Measurements from ENCODE around the gene PLEK. TPM values are rescaled to one million over a fixed set of nuclear protein-coding genes. Genes with fewer than 3 reads are reported as not detected.
A peak's percentile ranks its signal among the peaks of the same experiment; 100 is the strongest.

Gene PLEK
- total and polyA plus RNA-seq, 4 donors, result 2.6 to 40.6 (median 4.6) TPM

DNA sequence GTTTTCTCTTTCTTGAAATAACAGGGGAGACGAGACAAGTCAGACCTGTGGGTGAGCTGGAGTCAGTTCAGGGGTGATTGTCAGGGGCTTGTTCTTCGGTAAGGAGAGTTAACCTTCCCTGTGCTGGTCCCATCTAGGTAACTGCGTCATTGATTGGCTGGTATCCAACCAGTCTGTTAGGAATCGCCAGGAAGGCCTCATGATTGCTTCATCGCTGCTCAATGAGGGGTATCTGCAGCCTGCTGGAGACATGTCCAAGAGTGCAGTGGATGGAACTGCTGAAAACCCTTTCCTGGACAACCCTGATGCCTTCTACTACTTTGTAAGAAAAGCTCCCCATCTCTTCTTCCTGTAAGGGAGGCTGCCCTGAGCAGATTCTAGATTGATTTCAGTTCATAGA lies 21.3 kb downstream of the PLEK start:
- H3K9ac ChIP-seq (ENCODE audit: low read depth in 1 of 2, low read length in 2 of 2), result no peak overlapping the region
- 86% methylated on average over 5 of the region's 5 CpGs for WGBS
- no peaks in the 10 kb centered on the region for H3K9me3 ChIP-seq (ENCODE audit: control insufficient read depth in 4 of 4, low read length in 3 of 4)
- no peak overlapping the region for H3K27ac ChIP-seq (ENCODE audit: low read depth in 1 of 2, low read length in 2 of 2)
- H3K27me3 ChIP-seq (ENCODE audit: control insufficient read depth in 4 of 4, insufficient read depth in 4 of 4, low read length in 3 of 4), result no peaks in the 10 kb centered on the region
- no peaks in the 10 kb centered on the region for H3K36me3 ChIP-seq (ENCODE audit: control insufficient read depth in 4 of 4, insufficient read depth in 3 of 4, low read depth in 1 of 4, low read length in 3 of 4)
- TF ChIP-seq YY1 (IDR thresholded peaks at IDR 0.05), result no peak
- DNase-seq (ENCODE audit: low spot score), result no peak
- no peaks in the 10 kb centered on the region for H3K4me1 ChIP-seq (ENCODE audit: control insufficient read depth in 4 of 4, insufficient read depth in 4 of 4, low read length in 3 of 4)
- H3K4me3 ChIP-seq (ENCODE audit: low read depth in 1 of 3, low read length in 3 of 3), result no peak overlapping the region

DNA sequence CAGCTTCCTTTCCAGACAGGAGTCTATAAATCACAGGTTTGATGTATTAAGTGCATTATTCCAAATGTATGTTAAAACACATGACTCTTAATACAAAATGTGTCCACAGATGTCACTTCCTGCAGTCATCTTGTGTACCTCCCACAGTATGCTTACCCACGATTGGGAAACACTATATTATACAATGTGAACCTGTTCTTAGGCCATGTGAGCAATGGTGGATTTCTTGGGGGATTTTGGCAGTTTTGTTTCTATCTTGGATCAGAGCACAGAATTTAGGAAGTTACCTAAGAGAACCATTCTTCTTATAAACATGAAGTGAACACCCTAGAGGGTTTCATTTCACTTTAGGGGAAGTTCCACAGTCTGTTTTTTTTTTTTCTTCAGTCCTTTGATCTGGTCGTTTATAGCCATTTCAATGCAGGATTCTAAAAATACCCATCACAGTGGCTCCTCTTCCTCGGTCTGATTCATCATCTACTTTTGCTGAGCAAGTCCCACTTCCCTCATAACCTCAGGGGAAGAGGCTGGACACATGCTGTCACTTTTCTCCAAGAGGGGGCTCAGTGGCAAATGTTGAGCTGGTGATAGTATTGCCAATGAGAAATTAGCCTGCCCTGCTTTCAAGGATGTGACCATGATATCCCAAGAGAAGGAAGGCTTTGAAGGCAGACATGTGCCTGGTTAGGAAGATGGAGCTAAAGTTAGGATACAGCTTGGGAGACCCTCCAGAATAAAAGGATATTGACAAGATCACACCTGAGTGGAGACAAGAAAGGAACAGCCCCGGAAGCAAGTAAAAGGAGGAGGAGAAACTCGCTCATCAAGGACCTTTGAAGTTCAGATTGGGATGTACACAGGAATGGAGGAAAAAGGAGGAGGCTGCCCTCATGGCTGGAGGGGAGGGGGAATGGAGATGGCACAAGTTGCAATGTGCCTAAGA lies 22.6 kb downstream of the PLEK start:
- Histone ChIP-seq H3K4me3 (ENCODE audit: low read depth in 1 of 3, low read length in 3 of 3) (no peak overlapping the region), H3K9ac (ENCODE audit: low read depth in 1 of 2, low read length in 2 of 2) (no peak overlapping the region), H3K9me3 (ENCODE audit: control insufficient read depth in 4 of 4, low read length in 3 of 4) (no peaks in the 10 kb centered on the region), H3K36me3 (ENCODE audit: control insufficient read depth in 4 of 4, insufficient read depth in 3 of 4, low read depth in 1 of 4, low read length in 3 of 4) (no peaks in the 10 kb centered on the region), H3K27me3 (ENCODE audit: control insufficient read depth in 4 of 4, insufficient read depth in 4 of 4, low read length in 3 of 4) (no peaks in the 10 kb centered on the region), H3K4me1 (ENCODE audit: control insufficient read depth in 4 of 4, insufficient read depth in 4 of 4, low read length in 3 of 4) (no peaks in the 10 kb centered on the region), H3K27ac (ENCODE audit: low read depth in 1 of 2, low read length in 2 of 2) (peak overlapping the region in 1 of 2 donors; percentile 10)
- no peak for DNase-seq (ENCODE audit: low spot score)
- WGBS, result 68% methylated on average over 5 of the region's 5 CpGs
- TF ChIP-seq RAD21 (IDR thresholded peaks at IDR 0.05), result no peak
- no peak for TF ChIP-seq FOXA1 (IDR thresholded peaks at IDR 0.05)
- TF ChIP-seq, protein P1, sequence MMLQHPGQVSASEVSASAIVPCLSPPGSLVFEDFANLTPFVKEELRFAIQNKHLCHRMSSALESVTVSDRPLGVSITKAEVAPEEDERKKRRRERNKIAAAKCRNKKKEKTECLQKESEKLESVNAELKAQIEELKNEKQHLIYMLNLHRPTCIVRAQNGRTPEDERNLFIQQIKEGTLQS (IDR thresholded peaks at IDR 0.05), result no peak
- no peak for TF ChIP-seq EGR1 (IDR thresholded peaks at IDR 0.05; ENCODE audit: low read depth in 2 of 2)
- no peak for TF ChIP-seq RXRA (IDR thresholded peaks at IDR 0.05)
- TF ChIP-seq FOXA2 (IDR thresholded peaks at IDR 0.05), result no peak
- TF ChIP-seq SP1 (IDR thresholded peaks at IDR 0.05), result no peak
- TF ChIP-seq HNF4G (IDR thresholded peaks at IDR 0.05), result no peak
- TF ChIP-seq, protein P2, sequence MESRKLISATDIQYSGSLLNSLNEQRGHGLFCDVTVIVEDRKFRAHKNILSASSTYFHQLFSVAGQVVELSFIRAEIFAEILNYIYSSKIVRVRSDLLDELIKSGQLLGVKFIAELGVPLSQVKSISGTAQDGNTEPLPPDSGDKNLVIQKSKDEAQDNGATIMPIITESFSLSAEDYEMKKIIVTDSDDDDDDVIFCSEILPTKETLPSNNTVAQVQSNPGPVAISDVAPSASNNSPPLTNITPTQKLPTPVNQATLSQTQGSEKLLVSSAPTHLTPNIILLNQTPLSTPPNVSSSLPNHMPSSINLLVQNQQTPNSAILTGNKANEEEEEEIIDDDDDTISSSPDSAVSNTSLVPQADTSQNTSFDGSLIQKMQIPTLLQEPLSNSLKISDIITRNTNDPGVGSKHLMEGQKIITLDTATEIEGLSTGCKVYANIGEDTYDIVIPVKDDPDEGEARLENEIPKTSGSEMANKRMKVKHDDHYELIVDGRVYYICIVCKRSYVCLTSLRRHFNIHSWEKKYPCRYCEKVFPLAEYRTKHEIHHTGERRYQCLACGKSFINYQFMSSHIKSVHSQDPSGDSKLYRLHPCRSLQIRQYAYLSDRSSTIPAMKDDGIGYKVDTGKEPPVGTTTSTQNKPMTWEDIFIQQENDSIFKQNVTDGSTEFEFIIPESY (IDR thresholded peaks at IDR 0.05), result no peak
- TF ChIP-seq HNF4A (conservative IDR thresholded peaks at IDR 0.05), result no peak
- TF ChIP-seq, protein P3, sequence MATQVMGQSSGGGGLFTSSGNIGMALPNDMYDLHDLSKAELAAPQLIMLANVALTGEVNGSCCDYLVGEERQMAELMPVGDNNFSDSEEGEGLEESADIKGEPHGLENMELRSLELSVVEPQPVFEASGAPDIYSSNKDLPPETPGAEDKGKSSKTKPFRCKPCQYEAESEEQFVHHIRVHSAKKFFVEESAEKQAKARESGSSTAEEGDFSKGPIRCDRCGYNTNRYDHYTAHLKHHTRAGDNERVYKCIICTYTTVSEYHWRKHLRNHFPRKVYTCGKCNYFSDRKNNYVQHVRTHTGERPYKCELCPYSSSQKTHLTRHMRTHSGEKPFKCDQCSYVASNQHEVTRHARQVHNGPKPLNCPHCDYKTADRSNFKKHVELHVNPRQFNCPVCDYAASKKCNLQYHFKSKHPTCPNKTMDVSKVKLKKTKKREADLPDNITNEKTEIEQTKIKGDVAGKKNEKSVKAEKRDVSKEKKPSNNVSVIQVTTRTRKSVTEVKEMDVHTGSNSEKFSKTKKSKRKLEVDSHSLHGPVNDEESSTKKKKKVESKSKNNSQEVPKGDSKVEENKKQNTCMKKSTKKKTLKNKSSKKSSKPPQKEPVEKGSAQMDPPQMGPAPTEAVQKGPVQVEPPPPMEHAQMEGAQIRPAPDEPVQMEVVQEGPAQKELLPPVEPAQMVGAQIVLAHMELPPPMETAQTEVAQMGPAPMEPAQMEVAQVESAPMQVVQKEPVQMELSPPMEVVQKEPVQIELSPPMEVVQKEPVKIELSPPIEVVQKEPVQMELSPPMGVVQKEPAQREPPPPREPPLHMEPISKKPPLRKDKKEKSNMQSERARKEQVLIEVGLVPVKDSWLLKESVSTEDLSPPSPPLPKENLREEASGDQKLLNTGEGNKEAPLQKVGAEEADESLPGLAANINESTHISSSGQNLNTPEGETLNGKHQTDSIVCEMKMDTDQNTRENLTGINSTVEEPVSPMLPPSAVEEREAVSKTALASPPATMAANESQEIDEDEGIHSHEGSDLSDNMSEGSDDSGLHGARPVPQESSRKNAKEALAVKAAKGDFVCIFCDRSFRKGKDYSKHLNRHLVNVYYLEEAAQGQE (IDR thresholded peaks at IDR 0.05), result no peak
- no peak for TF ChIP-seq NR2F2 (IDR thresholded peaks at IDR 0.05)
- no peak for TF ChIP-seq MAX (IDR thresholded peaks at IDR 0.05)
- no peak for TF ChIP-seq GABPA (IDR thresholded peaks at IDR 0.05 in 1 of 2, conservative IDR thresholded peaks at IDR 0.05 in 1 of 2)
- no peak for TF ChIP-seq TAF1 (conservative IDR thresholded peaks at IDR 0.05)
- TF ChIP-seq, protein P4, sequence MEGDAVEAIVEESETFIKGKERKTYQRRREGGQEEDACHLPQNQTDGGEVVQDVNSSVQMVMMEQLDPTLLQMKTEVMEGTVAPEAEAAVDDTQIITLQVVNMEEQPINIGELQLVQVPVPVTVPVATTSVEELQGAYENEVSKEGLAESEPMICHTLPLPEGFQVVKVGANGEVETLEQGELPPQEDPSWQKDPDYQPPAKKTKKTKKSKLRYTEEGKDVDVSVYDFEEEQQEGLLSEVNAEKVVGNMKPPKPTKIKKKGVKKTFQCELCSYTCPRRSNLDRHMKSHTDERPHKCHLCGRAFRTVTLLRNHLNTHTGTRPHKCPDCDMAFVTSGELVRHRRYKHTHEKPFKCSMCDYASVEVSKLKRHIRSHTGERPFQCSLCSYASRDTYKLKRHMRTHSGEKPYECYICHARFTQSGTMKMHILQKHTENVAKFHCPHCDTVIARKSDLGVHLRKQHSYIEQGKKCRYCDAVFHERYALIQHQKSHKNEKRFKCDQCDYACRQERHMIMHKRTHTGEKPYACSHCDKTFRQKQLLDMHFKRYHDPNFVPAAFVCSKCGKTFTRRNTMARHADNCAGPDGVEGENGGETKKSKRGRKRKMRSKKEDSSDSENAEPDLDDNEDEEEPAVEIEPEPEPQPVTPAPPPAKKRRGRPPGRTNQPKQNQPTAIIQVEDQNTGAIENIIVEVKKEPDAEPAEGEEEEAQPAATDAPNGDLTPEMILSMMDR (IDR thresholded peaks at IDR 0.05; ENCODE audit: low read depth, low read length, missing input control), result no peak
- TF ChIP-seq JUND (IDR thresholded peaks at IDR 0.05), result no peak
- TF ChIP-seq YY1 (IDR thresholded peaks at IDR 0.05), result no peak
